ENCODE measurements around the gene TTC3.

DNA sequence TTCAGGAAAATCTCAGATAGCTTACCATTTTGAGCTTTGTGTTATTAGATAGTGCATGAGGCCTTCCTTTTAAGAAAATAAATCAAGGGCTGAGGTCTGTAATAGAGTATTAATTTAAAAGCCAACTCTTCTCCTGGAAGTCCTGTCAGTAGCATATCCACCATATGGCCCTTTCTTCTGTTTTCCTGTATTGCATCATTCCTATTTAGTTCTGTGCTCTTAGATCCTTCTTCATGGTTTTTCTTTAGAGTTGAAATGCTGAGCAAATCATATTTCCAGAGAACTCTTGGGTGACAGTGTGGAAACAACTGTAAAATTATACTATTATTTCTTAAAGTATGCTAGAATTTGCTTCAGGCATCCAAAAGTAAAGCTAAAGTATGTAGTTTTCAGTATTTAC is 91.7 kb downstream of the TTC3 start:
- TF ChIP-seq EZH2 (IDR thresholded peaks at IDR 0.05; ENCODE audit: borderline replicate concordance, low read depth, low read length, severe bottlenecking) (no peak), CTCF (IDR thresholded peaks at IDR 0.05; ENCODE audit: borderline replicate concordance, extremely low read depth, low read length, poor library complexity, severe bottlenecking) (no peak)

All from DND-41 (cell line).